Tibial artery (tissue), 4 donors: Measurements from ENCODE around the gene NMRAL1.

ENCODE experiments used
- DNase-seq, 2 donors: peaks; one replicate each; pipeline ENCODE4 v3.0.0-alpha.2; 2019
- H3K27ac ChIP-seq, 2 donors: fragments of 200-600 bp; sonication (generic) in 1 of 2; 1 replicate in 1 of 2; 2 replicates in 1 of 2; pipeline ENCODE4 v1.5.1; 2018 to 2019; ENCODE audit warnings: mild to moderate bottlenecking in 1 of 2
- H3K27me3 ChIP-seq, 2 donors: fragments of 200-600 bp; sonication (generic) in 1 of 2; one replicate each; pipeline versions ENCODE4 v1.5.1 to v1.6.0; 2016 to 2019
- H3K36me3 ChIP-seq, 3 donors: fragments of 200-600 bp; sonication (generic) in 2 of 3; one replicate each; pipeline ENCODE4 v1.5.1; 2016 to 2019; ENCODE audit warnings: mild to moderate bottlenecking in 2 of 3
- H3K4me1 ChIP-seq, 4 donors: fragments of 200-600 bp; sonication (generic) in 2 of 4; 1 replicate in 3 of 4; 2 replicates in 1 of 4; pipeline ENCODE4 v1.5.1; 2016 to 2019
- H3K4me3 ChIP-seq, 2 donors: fragments of 200-600 bp; sonication (generic) in 1 of 2; 1 replicate in 1 of 2; 2 replicates in 1 of 2; pipeline ENCODE4 v1.5.1; 2018 to 2019; ENCODE audit warnings: mild to moderate bottlenecking in 2 of 2
- H3K9me3 ChIP-seq, 3 donors: fragments of 200-600 bp; sonication (generic) in 1 of 3; one replicate each; pipeline ENCODE4 v1.5.1; 2016 to 2019
- CTCF ChIP-seq, 2 experiments: fragments of 200-600 bp in 1 of 2; fragments of 450-650 bp in 1 of 2; IDR thresholded peaks; one replicate each; pipeline ENCODE4 v1.5.1; 2017 to 2019; ENCODE audit warnings: antibody characterized with exemption in 2 of 2, mild to moderate bottlenecking in 1 of 2, moderate library complexity in 1 of 2
- intact Hi-C: fragments of 100-400 bp; cut with DNase I; formaldehyde crosslinking; loops from one replicate; pipeline ENCODE4 v1.15.0; 2023; ENCODE audit warnings: low total_unique reads

Gene NMRAL1

DNA sequence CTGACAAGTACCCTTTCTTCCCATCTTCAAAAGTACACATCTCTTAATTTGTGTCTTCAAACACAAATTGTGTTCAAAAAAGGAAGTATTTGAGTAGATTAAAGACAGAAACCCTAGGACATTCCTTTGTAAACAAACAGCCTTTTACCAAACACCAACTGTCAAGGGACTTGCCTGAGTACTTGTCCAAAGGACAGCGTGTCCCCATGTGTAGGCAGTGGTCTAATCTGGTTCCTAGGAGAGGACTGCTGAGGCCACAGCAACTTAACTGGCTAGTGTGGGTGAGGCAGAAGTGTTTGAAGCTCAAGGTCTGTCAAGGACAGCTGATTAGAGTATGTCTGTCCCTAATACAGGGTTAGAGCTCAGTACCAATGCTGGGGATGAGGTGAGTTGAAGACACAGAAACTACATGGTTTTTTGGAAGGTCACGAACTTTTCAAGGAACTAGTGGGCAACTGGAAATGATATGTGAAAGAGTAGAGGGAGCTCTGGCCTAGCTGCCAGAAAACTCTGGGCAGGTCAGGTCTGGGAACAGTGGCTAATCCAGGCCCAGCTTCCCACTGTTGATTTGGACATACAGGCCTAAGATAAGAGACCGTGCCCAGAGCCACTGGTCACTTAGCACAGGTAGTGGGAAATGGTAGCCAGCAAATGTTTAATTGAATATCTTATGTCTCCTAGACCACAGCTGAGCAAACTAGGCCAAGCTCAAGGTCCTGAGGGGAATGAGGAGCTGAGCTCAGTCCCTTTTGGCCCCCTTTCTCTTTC lies 11.9 kb upstream of the NMRAL1 start:
- Histone ChIP-seq H3K27ac (no peak overlapping the region), H3K4me1 (no peaks in the 10 kb centered on the region), H3K27me3 (no peaks in the 10 kb centered on the region), H3K36me3 (peaks cover 0 to 26% (median 19%) of the 10 kb centered on the region in 3 donors), H3K4me3 (no peak overlapping the region), H3K9me3 (no peaks in the 10 kb centered on the region)
- intact Hi-C loops, result no loop called here
- DNase-seq, result no peak
- no peak for TF ChIP-seq CTCF (IDR thresholded peaks at IDR 0.05)

GRCh38 chr16:4481963-4482362 lies 7.5 kb upstream of the NMRAL1 start:
- Histone ChIP-seq H3K4me3 (no peak overlapping the region), H3K27me3 (no peaks in the 10 kb centered on the region)
- intact Hi-C loops, result no loop called here

GRCh38 chr16:4481526-4481925 lies 7.1 kb upstream of the NMRAL1 start:
- Histone ChIP-seq H3K27ac (no peak overlapping the region), H3K9me3 (no peaks in the 10 kb centered on the region), H3K4me1 (peaks cover 0 to 8% (median 6%) of the 10 kb centered on the region in 4 donors), H3K27me3 (no peaks in the 10 kb centered on the region), H3K4me3 (no peak overlapping the region), H3K36me3 (peaks cover 0 to 15% (median 7%) of the 10 kb centered on the region in 3 donors)
- no peak for DNase-seq
- intact Hi-C loops, result no loop called here
- TF ChIP-seq CTCF (IDR thresholded peaks at IDR 0.05), result no peak

More at GRCh38 chr16:4481963-4482362, 7.5 kb upstream of the NMRAL1 start:
- no peaks in the 10 kb centered on the region for H3K9me3 ChIP-seq
- peaks cover 0 to 15% (median 7%) of the 10 kb centered on the region in 3 donors for H3K36me3 ChIP-seq
- no peak overlapping the region for H3K27ac ChIP-seq
- no peak for TF ChIP-seq CTCF (IDR thresholded peaks at IDR 0.05)
- DNase-seq, result no peak
- H3K4me1 ChIP-seq, result peaks cover 0 to 7% (median 4%) of the 10 kb centered on the region in 4 donors

- peaks cover 0 to 32% (median 28%) of the 10 kb centered on the region in 4 donors for H3K4me1 ChIP-seq
- intact Hi-C loops, result loop anchor here (10.0 kb wide), 1 partner anchor 137 kb away; the partner anchor contains the start of gene UBALD1
- H3K27me3 ChIP-seq, result no peaks in the 10 kb centered on the region
- H3K27ac ChIP-seq, result no peak overlapping the region
- TF ChIP-seq CTCF (IDR thresholded peaks at IDR 0.05), result no peak
- H3K36me3 ChIP-seq, result no peaks in the 10 kb centered on the region
- H3K9me3 ChIP-seq, result no peaks in the 10 kb centered on the region
- no peak overlapping the region for H3K4me3 ChIP-seq
- no peak for DNase-seq
These were observed 3.5 kb upstream of the NMRAL1 start for GRCh38 chr16:4477966-4478365.

DNA sequence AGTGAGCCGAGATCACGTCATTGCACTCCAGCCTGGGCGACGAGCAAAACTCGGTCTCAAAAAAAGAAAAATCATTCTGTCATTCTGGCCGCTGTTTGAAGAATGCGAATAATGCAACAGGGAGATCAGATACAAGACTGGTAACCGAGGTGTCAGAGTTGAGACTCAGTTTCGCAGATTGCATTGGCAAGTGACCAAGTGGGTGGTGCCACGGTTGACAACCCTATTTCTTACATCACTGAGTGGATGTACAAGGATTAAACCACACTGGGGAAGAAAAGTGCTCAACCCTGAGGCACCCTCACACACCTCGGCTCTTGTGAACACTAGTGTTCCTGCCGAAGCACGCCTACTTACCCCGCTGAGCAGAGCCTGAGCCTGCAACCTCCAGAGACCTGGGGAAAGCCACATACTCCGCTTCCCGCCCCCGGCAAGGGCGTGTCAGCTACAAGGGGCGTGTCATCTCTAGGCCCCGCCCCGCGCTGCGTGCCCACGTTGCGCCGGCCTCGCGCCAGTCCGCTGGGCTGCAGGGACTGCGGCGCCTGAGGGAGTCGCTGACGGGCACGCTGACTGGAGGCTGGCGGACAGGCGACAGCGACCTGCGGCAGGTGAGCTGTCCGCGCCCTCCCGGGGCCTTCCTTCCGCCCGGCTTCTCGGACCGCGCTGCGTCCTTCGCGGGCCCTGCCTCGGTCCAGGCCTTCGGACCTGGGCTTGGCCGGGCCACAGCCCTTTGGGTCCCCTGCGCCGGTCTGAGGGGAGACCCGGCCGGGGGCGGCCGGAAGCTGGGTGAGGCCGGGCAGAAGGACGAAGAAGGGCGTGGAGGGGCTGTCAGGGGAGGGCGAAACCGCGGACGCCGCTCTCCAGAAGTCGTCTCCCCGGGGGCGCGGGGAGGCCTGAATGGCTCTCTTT lies 1.7 kb upstream of the NMRAL1 start, which contains the start of gene HMOX2:
Gene HMOX2 (plus strand): TSS at position 519 of the 909 bp plus-strand sequence. CDS start 29,127 bp downstream, outside the sequence.
- peak within 1 kb of the TSS; percentile 69 to 82 for H3K27ac ChIP-seq
- intact Hi-C loops, result loop anchor here (10.0 kb wide), 1 partner anchor 139 kb away; the partner anchor contains the start of gene UBALD1
- H3K4me3 ChIP-seq, result peak within 1 kb of the TSS; percentile 68 to 83
- H3K27me3 ChIP-seq, result no peaks in the 10 kb centered on the region
- peaks cover 0 to 32% (median 28%) of the 10 kb centered on the region in 4 donors for H3K4me1 ChIP-seq
- H3K9me3 ChIP-seq, result no peaks in the 10 kb centered on the region
- H3K36me3 ChIP-seq, result no peaks in the 10 kb centered on the region
- peak; percentile 22 to 37 for TF ChIP-seq CTCF (IDR thresholded peaks at IDR 0.05)
- DNase-seq, result peak; percentile 88 to 96
